DMS 273 (cell line): Measurements from ENCODE around the gene PDK4.

Experiments used
- DNase-seq: peaks from one replicate; lab custom pipeline; 2025; ENCODE audit not compliant: unreplicated experiment; lab: John Stamatoyannopoulos, UW

The PDK4 gene

DNA sequence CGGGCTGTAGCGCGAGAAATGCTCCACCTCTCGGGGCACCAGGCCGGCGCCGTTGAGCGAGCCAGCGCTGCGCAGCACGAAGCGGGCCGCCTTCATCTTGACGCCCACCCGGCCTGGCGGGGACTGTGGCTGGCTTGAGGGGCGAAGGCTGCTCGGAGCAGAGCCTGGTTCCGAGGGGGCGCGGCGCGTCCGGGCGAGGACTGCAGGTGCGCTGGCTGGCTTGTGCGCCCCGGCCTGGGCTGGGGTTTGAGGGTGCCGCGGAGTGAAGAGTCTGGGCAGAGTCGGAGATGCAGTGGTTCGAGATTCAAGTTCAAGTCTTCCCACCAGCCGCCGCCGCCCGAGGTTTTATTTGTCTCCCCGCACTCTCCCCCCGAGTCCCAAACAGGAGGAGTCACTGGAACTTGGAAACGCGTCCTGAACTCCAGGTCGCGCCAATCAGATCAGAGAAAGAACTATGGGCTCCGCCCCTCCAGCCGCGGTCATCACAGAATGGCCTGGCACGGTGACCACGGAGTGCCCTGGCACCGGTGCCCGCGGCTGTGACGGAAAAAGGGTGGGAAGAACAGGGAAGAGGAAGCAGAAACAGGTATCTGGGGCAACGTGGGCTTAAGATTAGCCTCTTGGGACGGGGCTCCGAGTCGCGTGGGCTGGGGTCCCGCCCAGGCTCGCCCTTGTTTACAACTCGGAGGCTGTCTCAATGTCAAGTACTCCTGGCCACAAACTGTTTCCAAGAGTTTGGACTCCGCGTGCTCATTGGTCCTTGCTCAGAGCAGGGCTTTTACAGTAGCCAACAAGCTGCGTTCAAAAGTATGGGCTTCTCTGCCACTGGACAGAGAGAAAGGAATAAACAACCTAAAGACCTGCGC, at the start of gene PDK4:
Gene PDK4, minus strand, starts transcription at position 319 of the 866 bp plus-strand sequence. Its CDS starts 223 bp downstream, at position 96.
- DNase-seq: peak; percentile 84

DNA sequence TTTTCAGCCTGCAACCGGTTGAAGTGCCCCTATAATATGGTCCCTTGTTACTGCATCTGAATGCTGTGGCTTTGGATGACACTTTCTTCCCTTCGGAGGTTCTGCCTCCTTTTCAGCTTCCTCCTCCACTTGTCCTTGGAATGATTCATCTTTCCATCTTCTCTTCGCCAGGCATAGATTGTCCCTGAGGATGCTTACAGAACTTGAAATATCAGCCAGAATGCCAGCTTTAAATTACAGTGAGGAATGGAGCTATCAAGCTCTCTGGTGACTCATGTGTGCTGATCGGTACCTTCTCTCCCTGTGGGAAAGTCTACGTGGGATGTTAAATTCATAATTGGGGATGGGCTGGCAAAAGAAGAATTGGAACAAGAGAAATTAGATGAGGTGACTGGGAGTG, 45.9 kb upstream of the PDK4 start:
- no peak for DNase-seq

GRCh38 chr7:95636140-95636940, 40.0 kb upstream of the PDK4 start:
- DNase-seq: no peak

- no peak for DNase-seq
These were observed 36.3 kb upstream of the PDK4 start for GRCh38 chr7:95632609-95633008.

DNA sequence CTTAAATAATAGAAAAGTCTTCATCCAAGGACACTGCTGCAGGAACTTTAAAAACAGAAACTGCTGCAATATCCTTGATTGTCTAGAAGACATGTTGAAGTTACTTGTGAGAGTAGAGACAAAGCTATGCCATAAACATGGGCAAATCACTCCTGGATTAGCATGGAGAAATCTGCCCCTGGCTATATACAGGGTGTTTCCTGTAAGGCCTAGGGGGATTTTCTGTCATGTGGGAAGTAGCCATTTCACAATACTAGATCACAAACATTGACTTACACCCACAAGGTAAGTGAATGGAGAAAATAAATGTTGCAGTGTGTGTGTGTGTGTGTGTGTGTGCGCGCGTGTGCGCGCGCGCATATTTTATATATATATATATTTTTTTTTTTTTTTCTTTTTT, 35.2 kb upstream of the PDK4 start:
- no peak for DNase-seq

- DNase-seq: no peak
These were observed 34.6 kb upstream of the PDK4 start for GRCh38 chr7:95630702-95631458.

GRCh38 chr7:95628831-95629439, 32.6 kb upstream of the PDK4 start:
- DNase-seq: no peak

- no peak for DNase-seq
These were observed 27.5 kb upstream of the PDK4 start for GRCh38 chr7:95623788-95624187.

GRCh38 chr7:95622859-95623258, 26.5 kb upstream of the PDK4 start:
- no peak for DNase-seq

- no peak for DNase-seq
These were observed 25.8 kb upstream of the PDK4 start for GRCh38 chr7:95622001-95622549.

GRCh38 chr7:95621404-95621803, 25.1 kb upstream of the PDK4 start:
- no peak for DNase-seq

GRCh38 chr7:95620631-95621030, 24.3 kb upstream of the PDK4 start:
- no peak for DNase-seq

GRCh38 chr7:95619921-95620320, 23.6 kb upstream of the PDK4 start:
- DNase-seq: no peak

DNA sequence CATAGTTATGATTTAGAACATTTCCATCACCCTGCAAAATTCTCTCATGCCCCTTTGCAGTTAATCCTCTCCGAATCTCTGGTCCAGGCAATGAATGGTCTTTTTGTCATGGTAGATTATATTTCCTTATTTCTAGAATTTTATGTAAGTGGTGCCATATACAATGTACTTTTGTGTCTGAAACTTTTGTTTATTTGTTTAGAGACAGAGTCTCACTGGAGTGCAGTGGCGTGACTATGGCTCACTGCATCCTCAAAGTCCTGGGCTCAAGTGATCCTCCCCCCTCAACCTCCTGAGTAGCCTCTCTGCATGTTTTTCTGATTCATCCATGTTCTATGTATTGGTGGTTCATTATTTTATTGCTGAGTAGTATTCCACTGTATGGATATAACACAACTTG, 23.2 kb upstream of the PDK4 start:
- no peak for DNase-seq

GRCh38 chr7:95614442-95614940, 18.2 kb upstream of the PDK4 start:
- DNase-seq: no peak

- DNase-seq: no peak
These were observed 14.9 kb upstream of the PDK4 start for GRCh38 chr7:95611224-95611623.

DNA sequence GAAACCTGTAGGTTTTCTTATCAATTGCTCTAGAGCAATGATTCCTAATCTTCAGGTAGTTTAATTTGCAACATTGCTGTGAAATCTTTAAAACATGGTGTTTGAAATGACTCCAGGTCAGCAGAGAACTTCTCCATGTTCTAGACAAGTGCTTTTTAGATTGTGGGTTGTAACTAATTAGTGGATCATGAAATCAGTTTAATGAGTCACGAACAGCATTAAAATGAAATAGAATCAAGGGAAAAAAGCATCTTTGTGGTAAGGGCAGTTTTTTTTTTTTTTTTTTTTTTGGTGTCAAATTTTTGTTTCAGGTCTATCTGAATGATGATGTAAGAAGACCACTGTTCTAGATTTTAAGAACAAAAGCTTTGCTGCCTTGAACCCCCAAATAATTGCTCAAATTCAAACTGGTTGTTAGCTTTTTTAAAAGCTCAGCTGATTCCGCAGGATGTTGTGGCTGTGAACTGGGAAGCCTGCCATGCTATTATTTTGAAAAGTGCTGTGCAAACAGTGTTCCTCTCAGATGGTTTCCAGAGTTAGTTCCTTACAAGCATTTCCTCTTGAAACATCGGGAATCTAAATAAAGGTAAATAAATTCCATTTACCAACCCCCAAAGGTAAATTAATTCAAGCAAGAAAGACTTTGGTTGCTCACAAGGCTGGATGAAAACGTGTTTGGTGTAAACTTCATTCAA, 13.1 kb upstream of the PDK4 start:
- peak; percentile 63 for DNase-seq

GRCh38 chr7:95608359-95609173, 12.2 kb upstream of the PDK4 start:
- peak; percentile 97 for DNase-seq

GRCh38 chr7:95607561-95607960, 11.2 kb upstream of the PDK4 start:
- DNase-seq: no peak
